DMS 273 (cell line): ENCODE results near the gene DAGLB.

Source experiments
- DNase-seq: peaks from one replicate; lab custom pipeline; 2025; ENCODE audit not compliant: unreplicated experiment; lab: John Stamatoyannopoulos, UW

DAGLB gene, protein sequence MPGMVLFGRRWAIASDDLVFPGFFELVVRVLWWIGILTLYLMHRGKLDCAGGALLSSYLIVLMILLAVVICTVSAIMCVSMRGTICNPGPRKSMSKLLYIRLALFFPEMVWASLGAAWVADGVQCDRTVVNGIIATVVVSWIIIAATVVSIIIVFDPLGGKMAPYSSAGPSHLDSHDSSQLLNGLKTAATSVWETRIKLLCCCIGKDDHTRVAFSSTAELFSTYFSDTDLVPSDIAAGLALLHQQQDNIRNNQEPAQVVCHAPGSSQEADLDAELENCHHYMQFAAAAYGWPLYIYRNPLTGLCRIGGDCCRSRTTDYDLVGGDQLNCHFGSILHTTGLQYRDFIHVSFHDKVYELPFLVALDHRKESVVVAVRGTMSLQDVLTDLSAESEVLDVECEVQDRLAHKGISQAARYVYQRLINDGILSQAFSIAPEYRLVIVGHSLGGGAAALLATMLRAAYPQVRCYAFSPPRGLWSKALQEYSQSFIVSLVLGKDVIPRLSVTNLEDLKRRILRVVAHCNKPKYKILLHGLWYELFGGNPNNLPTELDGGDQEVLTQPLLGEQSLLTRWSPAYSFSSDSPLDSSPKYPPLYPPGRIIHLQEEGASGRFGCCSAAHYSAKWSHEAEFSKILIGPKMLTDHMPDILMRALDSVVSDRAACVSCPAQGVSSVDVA

DNA sequence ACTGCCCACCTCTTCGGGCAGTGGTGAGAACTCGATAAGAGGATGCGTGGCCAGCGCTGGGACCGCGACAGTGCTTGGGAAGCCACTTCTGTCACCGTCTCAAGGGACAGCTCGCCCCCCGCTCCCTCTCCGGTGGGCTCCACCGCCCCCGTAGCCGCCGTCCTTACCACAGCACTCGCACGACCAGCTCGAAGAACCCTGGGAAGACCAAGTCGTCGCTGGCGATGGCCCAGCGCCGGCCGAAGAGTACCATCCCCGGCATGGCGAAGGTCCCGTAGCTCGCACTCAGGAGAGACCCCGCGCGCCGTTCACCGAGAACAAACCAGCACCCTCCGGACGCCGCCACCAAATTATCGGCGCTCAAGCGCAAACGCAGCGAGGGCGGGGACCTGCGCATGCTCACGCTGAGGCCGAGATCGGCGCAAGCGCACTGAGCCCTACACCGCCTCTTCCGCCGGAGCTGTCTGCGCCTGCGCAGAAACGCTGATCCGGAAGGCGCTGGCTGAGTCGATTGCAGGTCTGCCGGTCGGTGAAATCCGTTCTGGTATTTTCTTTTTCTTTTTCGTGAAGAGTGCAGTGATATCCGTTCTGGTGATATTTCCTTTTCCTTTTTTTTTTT, at the start of gene DAGLB:
TSS of gene DAGLB (minus strand) at position 374 of the 619 bp plus-strand sequence. CDS start at position 262, 112 bp downstream.
- DNase-seq: peak; percentile 99

DNA sequence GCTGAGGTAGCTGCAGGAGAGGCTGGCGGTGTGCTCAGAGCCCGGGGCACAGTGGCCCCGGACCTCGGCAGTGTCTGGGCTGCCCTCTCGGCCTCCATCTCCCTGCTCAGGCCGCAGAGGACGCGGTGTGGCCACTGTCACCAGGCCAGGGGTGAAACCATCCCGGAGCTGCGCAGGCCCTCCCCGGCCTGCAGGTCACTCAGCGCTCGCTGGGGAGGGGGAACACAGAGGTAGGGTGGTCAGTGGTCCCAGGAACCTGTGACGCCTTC, 49.8 kb upstream of the DAGLB start:
- DNase-seq: no peak

DNA sequence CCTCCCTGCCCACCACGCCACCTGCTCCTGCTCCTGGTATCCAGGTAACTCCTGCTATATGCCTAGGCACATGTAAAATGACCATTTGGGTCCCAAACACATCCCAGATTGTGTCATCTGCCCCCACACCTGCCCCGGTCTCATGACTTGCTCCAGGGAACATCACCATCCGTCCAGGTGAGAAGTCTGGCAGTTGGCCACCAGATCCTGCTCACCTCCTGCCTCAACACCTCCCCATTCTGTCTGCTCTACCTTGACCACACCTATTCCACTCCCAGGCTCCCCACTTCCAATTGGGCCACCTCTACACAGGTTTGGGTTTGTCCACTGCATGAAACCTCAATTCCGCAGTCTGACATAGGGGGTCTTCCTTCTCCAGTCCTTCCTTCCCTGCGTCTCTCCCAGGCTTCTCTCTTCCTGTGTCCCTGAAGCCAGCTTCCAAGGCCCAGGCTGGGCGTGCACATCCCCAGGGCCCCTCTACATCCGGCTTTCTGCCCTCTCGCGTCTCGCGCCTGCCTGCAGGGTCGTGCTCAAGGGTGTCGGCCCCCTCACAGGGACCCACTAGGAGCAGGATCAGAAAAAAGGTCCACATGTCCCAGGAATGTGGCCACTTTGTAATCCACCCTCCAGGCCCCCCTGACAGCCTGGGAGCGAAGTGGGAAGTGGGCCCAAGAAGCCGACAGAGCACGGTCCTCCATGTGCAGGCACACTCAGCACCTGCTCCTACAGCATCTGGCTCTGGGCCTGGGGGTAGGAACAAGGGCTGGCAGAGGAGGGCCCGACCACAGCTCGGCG, 49.3 kb upstream of the DAGLB start:
- no peak for DNase-seq

DNA sequence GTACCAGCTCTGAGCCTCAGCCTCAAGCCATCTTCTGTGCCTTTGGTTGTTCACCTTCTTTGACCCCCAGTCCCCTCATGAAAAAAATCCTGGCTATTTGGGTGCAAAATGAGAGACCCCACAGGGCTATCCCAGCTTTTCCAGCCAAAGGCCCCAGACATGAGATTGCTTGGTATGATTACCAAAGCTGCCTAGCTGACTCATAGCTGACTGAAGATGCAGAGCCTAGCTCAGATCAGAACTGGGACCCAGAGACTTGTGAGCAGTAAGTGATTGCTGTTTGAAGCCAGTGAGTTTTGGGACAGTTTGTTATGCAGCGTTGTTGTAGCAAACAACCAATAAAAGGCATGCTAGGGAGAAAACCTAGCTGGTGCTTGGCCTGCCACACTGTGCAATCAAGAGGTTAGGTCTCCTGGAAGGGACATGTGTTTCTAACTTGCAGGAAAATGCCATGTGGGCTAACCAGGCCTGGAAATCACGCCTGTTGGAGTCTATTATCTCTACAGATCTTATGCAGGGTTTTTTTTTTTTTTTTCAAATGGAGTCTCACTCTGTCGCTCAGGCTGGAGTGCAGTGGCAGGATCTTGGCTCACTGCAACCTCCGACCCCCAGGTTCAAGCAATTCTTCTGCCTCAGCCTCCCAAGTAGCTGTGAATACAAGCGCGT, 48.0 kb upstream of the DAGLB start:
- no peak for DNase-seq

DNA sequence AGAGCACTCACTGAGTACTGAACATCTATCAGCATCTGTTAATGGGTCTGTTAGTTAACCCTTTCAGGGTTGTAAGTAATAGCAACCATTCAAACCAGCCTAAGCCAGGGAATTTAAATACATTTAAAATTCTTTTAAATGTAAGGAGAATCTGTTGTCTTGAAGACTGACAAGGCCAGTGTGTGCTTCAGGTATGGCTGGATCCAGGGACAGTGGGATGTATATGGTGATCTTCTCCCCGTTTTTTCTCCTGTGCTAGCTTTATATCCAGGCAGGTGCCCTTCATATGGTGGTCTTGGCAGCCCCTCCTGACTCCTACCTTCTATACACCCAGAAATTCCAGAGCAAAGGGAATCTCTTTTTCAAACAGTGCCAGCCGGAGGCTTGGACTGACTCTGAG, 46.6 kb upstream of the DAGLB start:
- DNase-seq: no peak

DNA sequence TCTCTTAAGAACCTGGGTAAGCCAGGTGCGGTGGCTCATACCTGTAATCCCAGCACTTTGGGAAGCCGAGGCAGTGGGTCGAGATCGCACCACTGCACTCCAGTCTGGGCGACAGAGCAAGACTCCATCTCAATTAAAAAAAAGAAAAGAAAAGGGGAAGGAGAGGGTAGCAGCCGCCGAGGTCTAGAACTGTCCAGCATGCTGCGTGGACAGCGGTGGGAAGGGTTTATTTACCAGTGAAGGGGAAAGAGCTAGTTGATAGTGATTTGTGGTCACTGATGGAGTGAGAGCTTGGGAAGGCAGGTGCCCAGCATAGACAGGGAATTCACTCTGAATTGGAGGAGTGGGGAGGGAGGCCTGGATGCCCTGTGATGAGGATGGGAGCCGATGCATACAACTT, 43.4 kb upstream of the DAGLB start:
- no peak for DNase-seq

DNA sequence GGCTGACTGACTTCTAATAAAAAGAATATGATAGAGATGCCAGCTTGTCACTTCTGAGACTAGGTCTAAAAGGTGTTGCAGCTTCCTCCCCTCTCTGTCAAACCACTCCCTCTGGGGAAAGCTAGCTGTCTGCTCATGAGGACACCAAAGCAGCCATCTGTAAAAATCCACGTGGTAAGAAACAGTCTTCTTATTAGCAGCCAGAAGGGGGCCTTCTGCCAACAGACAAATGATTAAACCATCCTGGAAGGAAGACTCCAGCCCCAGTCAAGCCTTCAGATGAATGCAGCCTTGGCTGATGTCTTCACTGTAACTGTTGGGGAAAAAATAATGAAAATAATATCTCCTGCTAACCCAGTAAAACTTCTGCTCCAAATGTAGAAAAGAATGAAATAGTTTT, 41.9 kb upstream of the DAGLB start:
- peak; percentile 68 for DNase-seq

DNA sequence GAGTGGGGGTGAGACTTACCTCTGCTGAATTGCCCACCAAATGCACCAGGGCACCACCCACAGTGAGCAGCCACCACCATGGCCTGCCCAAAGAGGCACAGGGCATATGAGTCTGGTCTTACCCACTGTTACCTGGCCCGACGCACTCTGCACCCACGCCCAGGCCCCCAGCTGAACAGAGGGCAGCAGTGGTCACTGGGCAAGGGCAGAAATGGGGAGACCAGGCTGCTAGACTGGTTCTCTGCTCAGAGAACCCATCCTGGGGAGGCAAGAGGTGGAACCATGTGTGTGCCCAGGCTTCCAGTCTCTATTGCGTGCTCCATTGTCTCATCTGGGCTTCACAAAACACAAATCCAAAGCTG, 39.4 kb upstream of the DAGLB start:
- no peak for DNase-seq

DNA sequence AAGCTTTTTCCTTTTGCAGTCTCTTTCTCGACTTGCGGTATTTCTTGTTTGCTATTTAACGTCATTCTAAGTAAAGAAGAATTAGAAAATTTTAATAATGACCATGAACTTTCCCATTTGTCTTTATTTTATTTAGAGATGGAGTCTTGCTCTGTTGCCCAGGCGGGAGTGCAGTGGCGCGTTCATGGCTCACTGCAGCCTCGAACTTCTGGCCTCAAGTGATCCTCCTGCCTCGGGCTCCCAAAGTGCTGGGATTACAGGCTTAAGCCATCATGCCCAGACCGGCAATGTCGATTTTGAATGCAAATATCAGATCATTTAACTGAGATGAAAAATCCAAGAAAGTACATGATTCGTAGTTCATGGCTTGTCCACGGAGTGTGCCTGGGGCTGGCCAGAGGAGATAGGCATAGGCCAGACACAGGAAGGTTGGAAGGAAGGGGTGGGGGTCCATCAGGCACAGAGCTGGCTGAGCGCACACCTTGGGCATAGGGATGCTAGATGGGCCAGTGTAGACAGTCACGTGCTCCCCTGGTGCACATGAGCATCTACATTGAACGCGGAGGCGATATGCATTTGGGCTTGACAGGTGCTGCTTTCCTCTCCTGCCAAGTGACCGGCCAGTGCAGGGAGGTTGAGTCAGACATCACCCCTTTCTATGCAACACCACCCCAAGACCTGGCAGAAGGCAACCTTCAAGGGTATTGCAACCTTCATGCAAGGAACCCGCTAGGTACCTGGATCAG, 38.9 kb upstream of the DAGLB start:
- no peak for DNase-seq

DNA sequence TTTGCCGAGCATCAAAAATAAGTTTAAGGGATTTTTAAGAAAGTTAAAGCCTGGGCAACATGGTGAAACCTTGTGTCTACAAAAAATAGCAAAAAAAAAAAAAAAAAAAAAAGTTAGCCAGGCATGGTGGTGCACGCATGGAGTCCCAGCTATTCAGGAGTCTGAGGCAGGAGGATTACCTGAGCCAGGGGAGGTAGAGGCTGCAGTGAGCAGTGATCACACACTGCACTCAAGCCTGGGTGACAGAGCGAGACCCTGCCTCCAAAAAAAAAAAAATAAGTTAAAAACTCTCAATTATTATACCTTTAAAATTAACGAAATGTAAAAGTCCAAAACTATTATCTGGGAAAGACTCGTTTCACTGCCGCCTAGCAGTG, 35.0 kb upstream of the DAGLB start:
- no peak for DNase-seq

DNA sequence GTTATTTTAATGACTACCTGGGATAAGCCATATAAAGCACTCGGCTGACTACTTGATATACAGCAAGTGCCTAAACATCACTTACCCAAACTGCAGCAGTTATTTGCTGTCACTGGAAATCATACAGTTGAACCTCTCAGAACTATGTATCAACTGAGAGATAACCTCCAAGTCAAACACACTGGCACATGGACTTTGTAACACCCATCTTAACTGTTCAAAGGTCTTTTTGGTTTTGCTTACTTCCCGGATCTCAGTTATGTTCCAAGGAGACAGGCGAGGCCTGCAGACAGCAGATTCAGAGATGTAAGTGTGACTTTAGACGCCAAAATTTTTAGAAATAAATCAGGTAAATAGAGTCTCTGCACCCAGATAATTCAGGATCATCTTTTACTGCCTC, 34.6 kb upstream of the DAGLB start:
- DNase-seq: no peak

DNA sequence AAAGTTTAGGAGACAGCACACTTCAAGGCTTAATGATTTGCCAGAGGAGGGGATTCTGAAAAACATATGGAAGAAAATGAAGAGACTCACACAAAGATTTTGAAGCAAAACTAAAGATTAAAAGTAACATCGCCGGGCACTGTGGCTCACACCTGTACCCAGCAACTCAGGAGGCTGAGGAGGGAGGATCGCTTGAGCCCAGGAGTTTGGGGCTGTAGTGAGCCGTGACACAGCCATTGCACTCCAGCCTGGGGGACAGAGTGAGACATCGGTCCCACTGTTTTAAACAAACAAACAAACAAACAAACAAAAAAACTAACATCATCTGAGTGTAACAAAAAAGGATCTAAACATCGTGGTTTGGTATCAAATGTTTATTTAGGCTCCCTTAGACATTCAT, 33.7 kb upstream of the DAGLB start:
- DNase-seq: no peak

DNA sequence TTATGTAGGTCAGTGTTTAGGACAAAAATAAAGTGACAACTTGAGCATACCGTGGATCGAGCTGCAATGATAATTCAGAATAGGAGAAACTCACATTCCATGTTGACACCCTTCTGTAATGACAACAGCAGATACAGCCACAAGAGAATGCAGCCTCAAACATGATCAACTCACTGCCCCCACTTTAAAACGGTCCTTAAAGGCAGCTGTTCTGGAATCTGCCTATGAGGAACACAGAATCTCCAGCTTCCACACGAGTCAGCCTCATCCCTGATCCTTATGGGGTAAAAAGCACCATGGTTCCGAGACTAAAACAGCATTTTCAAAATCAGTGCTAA, 32.5 kb upstream of the DAGLB start:
- no peak for DNase-seq

DNA sequence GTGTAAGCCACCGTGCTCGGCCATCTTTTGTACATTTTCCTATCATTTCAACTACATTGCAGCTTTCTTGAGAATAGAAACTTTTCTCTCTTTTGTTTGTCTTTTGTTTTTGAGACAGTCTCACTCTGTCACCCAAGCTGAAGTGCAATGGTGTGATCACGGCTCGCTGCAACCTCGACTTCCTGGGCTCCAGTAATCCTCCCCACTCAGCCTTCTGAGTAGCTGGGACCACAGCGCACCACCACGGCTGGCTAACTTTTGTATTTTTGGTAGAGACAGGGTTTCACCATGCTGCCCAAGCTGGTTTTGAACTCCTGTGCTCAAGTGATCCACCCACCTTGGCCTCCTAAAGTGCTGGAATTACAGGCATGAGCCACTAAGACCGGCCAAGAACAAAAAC, 31.3 kb upstream of the DAGLB start:
- no peak for DNase-seq

DNA sequence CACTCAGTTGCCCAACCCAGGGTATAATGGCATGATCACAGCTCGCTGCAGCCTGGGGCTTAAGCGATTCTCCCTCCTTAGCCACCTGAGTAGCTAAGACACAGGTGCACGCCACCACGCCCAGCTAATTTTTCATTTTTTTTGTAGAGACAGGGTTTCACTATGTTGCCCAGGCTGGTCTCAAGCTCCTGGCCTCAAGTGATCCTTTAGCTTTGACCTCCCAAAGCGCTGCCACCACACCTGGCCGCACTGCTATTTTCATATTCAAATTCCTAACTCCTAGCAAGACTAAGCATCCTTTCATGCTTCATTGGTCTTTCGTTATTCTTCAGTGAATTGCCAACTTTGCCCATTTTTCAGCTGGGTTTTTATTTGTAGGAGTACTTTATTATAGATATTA, 30.4 kb upstream of the DAGLB start:
- DNase-seq: no peak

DNA sequence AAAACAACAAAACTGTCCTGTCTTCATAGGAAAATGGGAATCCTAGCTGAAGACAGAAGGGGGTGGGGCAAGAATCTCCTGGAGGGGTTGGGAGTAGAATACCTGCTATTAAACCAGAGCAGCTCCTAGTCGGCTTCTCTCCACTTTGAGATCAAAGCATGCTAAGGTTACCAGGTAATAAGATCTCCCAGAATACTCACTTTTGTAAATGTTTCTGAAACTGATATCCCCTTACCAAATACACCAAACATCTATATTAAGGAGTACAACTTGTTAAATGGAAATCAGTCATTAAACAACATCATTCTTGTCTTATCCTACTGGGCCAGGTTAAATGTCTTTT, 29.5 kb upstream of the DAGLB start:
- DNase-seq: no peak

DNA sequence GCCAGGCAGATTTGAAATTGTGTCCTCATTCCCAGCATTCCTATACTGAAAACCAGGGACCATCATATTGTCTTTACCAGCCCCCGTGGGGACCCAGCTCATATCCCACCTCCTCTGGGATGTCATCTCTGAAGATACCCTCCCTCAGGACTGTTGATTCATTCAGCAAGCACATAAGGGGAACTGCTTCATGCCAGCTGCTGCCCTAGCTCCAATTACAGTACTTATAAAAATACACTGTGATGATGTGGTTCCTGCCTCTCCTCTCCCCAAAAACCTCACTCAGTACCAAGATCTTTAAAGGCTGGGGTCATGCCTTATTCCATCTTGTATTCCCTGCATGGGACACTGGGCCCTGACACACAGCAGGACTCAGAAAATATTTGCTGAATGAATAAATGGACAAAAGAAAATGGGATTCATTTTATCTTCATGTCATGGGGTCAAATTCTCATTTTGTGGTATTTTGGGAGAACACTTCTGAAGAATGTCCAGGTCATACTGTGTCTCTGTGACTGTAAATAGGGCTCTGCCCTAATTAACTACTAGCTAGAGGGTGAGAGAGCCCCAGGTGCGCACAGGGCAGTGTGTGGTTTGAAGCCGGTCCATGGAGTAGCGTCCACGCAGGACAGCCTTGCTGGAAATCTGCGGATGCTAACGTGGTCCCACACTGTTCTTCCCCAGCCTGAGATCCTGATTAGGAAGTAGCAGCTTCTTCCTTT, 29.0 kb upstream of the DAGLB start:
- DNase-seq: peak; percentile 35

DNA sequence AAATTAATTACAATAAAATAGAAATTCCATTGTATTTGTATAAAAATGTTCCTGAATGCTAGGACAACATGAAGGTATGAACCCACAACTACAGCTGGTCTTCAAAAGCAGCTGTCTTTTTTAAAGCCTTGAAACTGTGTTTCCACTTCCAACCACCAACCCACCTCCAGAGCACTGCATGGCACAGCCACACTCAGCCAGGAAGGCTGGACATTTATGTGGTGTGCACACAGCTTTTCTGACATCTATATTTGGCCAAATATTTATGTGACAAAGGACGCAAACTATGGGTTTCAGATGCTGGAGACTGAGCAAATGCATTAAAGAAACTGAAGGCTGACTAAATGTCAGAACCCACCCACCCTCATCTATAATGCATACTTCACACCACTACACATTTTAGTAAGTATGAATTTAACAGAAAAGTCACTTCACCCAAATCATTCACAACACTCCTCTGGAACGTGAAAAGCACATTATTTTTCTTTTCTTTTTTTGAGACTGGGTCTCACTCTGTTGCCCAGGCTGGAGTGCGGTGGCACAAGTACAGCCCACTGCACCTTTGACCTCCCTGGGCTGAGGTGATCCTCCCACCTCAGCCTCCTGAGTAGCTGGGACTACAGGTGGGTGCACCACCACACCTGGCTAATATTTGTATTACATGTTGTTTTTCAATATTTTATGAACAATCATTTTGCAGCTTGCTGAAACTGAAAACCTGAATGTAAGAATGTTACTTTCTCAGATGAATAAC, 27.9 kb upstream of the DAGLB start:
- no peak for DNase-seq

DNA sequence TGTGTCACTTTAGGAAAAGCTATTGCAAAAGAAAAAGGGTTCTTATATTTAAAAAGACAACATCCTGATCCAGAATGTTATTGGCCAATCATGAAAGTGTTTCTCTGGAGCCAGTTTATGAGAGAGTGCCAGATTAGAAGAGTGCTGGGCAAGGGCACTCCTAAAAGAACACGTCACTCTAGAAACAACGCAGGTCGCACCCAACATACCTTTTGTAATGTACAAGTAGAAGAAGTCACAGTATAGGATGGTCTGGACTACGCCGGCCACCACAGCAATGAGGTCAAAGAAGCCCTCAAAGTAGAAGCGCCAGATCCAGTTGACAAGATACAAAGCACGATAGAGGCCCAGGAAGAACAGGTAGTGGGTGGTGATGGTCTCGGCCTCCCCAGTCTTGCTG, 18.1 kb upstream of the DAGLB start:
- DNase-seq: no peak
